Measurements from ENCODE around the gene SMC4.

The SMC4 gene

GRCh38 chr3:160481856-160482255 is 82.4 kb downstream of the SMC4 start:
- DNase-seq = no peak

GRCh38 chr3:160482796-160483195 is 83.3 kb downstream of the SMC4 start:
- DNase-seq = no peak

All from activated CD4-positive, alpha-beta T cell treated with anti-CD3 and anti-CD28 coated beads for 1 hour (primary cell).